Measurements from ENCODE around the gene ANKRD9. TPM values are rescaled to one million over a fixed set of nuclear protein-coding genes. Genes with fewer than 3 reads are reported as not detected.

ANKRD9 gene
- total RNA-seq, 8 experiments from 2014 or later: 1.7 to 12.7 (median 7.6) TPM

DNA sequence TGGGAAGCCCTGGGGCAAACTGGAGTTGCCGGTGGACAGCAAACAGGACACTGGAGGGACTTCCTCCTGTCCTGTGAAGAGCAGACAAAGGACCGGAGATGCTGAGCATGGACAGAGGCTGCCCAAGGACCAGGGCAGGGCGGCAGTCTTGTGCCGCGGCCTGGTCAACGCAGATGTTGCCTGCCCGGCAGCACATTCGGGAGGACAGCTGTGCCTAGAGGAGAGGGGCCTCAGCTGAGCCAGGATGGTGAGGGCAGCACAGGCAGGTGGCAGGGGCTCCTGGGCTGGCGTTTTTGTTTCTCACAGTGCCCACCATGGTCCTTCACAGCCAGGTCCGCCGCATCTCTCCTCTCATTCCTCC, 13.3 kb downstream of the ANKRD9 start:
- ATAC-seq (replicated peaks in 6 of 8): no peak
- Histone ChIP-seq H3K27ac (no peak overlapping the region), H3K4me1 (replicated peaks in 1 of 2) (no peaks in the 10 kb centered on the region), H3K4me3 (no peak overlapping the region)
- WGBS, 10 experiments: 93 to 100% (median 100%) methylated on average over 1 to 3 of the region's 11 CpGs; no CpG with 5 or more reads in 7 of the 10 experiments
- in situ Hi-C loops (cut with MboI; ENCODE audit: low pct_unique_long_range_greater_than_20kb in 2 of 9, low sequenced_read_pairs in 9 of 9, unreplicated experiment in 9 of 9): no loop called here

DNA sequence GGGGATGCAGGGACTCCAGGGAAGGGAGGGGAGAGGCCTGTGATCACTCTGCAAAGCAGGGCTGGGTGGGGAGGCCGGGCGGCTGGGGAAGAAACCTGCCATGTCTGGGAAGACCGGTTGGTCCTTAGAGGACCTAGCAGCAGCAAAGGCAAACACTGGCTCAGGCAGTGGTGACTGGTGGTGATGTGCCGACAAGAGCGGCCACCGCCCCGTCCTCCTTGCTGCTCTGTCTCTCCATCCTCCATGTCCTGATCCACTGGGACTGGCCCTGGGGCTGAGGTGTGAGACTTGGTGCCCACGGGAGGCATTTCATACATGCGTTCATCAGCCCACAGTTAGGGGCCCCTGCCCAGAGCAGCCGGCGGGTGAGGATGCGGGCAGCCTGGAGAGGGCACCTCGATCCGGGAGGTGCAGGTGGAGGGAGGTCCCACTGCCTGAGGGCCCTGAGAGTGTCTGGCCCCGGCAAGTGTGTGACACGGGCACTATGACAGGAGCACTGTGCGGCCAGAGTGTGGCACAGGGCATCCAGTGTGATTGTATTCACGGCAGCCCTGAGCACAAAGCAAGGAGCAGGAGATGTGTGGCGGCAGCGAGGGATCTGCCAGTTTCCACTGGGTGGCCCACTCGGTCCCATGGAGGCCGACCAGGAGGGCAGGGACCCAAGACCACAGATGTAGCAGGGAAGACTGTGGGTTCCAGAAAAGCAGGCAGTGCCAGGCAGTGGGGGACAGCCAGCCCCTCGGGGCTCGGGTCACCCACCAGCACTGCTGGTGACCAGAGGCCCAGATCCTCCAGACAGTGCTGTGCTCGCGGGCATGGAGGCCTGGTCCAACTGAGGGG, 13.9 kb downstream of the ANKRD9 start:
- ATAC-seq (replicated peaks in 6 of 8): no peak
- WGBS, 10 experiments: 94% methylated on average over 3 to 6 of the region's 26 CpGs; no CpG with 5 or more reads in 8 of the 10 experiments

GRCh38 chr14:102493585-102493984, 16.0 kb downstream of the ANKRD9 start:
- in situ Hi-C loops (cut with MboI; ENCODE audit: low pct_unique_long_range_greater_than_20kb in 2 of 9, low sequenced_read_pairs in 9 of 9, unreplicated experiment in 9 of 9): no loop called here

More for the DNA sequence above, 13.9 kb downstream of the ANKRD9 start:
- Histone ChIP-seq H3K4me3 (no peak overlapping the region), H3K4me1 (replicated peaks in 1 of 2) (no peaks in the 10 kb centered on the region), H3K27ac (no peak overlapping the region)
- in situ Hi-C loops (cut with MboI; ENCODE audit: low pct_unique_long_range_greater_than_20kb in 2 of 9, low sequenced_read_pairs in 9 of 9, unreplicated experiment in 9 of 9): no loop called here

DNA sequence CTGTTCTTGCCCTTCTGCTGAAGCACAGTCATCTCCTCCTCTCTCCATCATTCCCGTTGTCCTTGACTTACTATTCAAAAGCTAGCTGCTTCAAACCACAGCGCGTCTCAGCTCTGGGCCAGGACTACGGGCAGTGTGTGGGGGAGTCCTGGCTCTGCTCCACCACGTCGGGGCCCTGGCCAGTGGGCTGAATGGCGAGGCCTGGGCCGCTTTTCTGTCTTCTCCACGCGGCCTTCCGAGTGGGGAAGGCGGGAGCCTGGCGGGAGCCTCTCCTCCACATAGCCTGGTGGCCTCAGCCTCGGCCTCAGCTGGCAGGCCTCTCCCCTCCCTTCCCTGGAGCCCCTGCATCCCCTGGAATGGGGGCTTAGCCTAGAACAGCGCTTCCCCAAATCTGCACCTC, 16.5 kb downstream of the ANKRD9 start:
- in situ Hi-C loops (cut with MboI; ENCODE audit: low pct_unique_long_range_greater_than_20kb in 2 of 9, low sequenced_read_pairs in 9 of 9, unreplicated experiment in 9 of 9): no loop called here
- Histone ChIP-seq H3K4me3 (no peak overlapping the region), H3K4me1 (replicated peaks in 1 of 2) (no peaks in the 10 kb centered on the region), H3K27ac (no peak overlapping the region)
- WGBS, 10 experiments: 60 to 90% (median 80%) methylated on average over 1 to 3 of the region's 15 CpGs; no CpG with 5 or more reads in 5 of the 10 experiments
- no peak for ATAC-seq (replicated peaks in 6 of 8)

More at GRCh38 chr14:102493585-102493984, 16.0 kb downstream of the ANKRD9 start:
- 80 to 87% methylated on average over 1 to 4 of the region's 15 CpGs; no CpG with 5 or more reads in 8 of the 10 experiments for WGBS, 10 experiments
- Histone ChIP-seq H3K4me1 (replicated peaks in 1 of 2) (no peaks in the 10 kb centered on the region), H3K27ac (no peak overlapping the region), H3K4me3 (no peak overlapping the region)
- ATAC-seq (replicated peaks in 6 of 8): no peak

DNA sequence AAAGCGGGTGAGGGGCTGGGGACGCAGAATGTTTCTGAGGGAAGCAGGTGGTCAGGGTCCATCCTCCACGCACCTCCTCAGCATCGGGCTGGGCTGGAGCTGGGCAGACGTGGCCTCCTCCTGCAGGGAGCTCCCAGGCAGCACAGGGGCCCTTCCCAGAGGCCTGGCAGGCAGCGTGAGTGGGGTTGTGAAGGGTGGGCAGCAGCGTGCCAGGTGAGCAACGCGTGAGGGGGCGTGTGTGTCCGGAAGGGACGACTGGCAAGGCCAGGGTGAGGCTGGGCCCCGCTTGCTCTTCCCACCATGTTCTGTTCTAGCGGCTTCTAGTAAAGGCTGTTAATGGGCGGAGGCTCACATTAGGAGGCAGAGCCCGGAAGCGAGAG, 17.1 kb downstream of the ANKRD9 start:
- WGBS, 10 experiments: 95 to 100% methylated on average over 1 to 7 of the region's 17 CpGs; no CpG with 5 or more reads in 8 of the 10 experiments
- Histone ChIP-seq H3K4me1 (replicated peaks in 1 of 2) (no peaks in the 10 kb centered on the region), H3K4me3 (no peak overlapping the region), H3K27ac (no peak overlapping the region)
- in situ Hi-C loops (cut with MboI; ENCODE audit: low pct_unique_long_range_greater_than_20kb in 2 of 9, low sequenced_read_pairs in 9 of 9, unreplicated experiment in 9 of 9): no loop called here
- no peak for ATAC-seq (replicated peaks in 6 of 8)

GRCh38 chr14:102491786-102492530, 17.6 kb downstream of the ANKRD9 start:
- Histone ChIP-seq H3K27ac (no peak overlapping the region), H3K4me1 (replicated peaks in 1 of 2) (no peaks in the 10 kb centered on the region), H3K4me3 (no peak overlapping the region)
- no peak for ATAC-seq (replicated peaks in 6 of 8)
- 80 to 100% (median 88%) methylated on average over 1 to 4 of the region's 7 CpGs; no CpG with 5 or more reads in 6 of the 10 experiments for WGBS, 10 experiments
- in situ Hi-C loops (cut with MboI; ENCODE audit: low pct_unique_long_range_greater_than_20kb in 2 of 9, low sequenced_read_pairs in 9 of 9, unreplicated experiment in 9 of 9): no loop called here

GRCh38 chr14:102491366-102491765, 18.2 kb downstream of the ANKRD9 start:
- Histone ChIP-seq H3K4me3 (no peak overlapping the region), H3K27ac (no peak overlapping the region), H3K4me1 (replicated peaks in 1 of 2) (no peaks in the 10 kb centered on the region)
- no peak for ATAC-seq (replicated peaks in 6 of 8)
- 50 to 100% (median 87%) methylated on average over 1 to 2 of the region's 3 CpGs; no CpG with 5 or more reads in 2 of the 10 experiments for WGBS, 10 experiments
- in situ Hi-C loops (cut with MboI; ENCODE audit: low pct_unique_long_range_greater_than_20kb in 2 of 9, low sequenced_read_pairs in 9 of 9, unreplicated experiment in 9 of 9): no loop called here

GRCh38 chr14:102490456-102490855, 19.1 kb downstream of the ANKRD9 start:
- H3K4me3 ChIP-seq: no peak overlapping the region
- in situ Hi-C loops (cut with MboI; ENCODE audit: low pct_unique_long_range_greater_than_20kb in 2 of 9, low sequenced_read_pairs in 9 of 9, unreplicated experiment in 9 of 9): no loop called here
- no peaks in the 10 kb centered on the region for H3K4me1 ChIP-seq (replicated peaks in 1 of 2)
- no peak overlapping the region for H3K27ac ChIP-seq
- 87 to 100% (median 100%) methylated on average over 1 to 5 of the region's 18 CpGs; no CpG with 5 or more reads in 3 of the 10 experiments for WGBS, 10 experiments
- ATAC-seq (replicated peaks in 6 of 8): no peak

- WGBS, 10 experiments: 82 to 100% (median 91%) methylated on average over 1 to 6 of the region's 7 CpGs; no CpG with 5 or more reads in 5 of the 10 experiments
- ATAC-seq (replicated peaks in 6 of 8): no peak
- no peak overlapping the region for H3K4me3 ChIP-seq
- H3K27ac ChIP-seq: no peak overlapping the region
- in situ Hi-C loops (cut with MboI; ENCODE audit: low pct_unique_long_range_greater_than_20kb in 2 of 9, low sequenced_read_pairs in 9 of 9, unreplicated experiment in 9 of 9): no loop called here
- H3K4me1 ChIP-seq (replicated peaks in 1 of 2): no peaks in the 10 kb centered on the region
Measured at GRCh38 chr14:102487204-102487577, 22.4 kb downstream of the ANKRD9 start.

DNA sequence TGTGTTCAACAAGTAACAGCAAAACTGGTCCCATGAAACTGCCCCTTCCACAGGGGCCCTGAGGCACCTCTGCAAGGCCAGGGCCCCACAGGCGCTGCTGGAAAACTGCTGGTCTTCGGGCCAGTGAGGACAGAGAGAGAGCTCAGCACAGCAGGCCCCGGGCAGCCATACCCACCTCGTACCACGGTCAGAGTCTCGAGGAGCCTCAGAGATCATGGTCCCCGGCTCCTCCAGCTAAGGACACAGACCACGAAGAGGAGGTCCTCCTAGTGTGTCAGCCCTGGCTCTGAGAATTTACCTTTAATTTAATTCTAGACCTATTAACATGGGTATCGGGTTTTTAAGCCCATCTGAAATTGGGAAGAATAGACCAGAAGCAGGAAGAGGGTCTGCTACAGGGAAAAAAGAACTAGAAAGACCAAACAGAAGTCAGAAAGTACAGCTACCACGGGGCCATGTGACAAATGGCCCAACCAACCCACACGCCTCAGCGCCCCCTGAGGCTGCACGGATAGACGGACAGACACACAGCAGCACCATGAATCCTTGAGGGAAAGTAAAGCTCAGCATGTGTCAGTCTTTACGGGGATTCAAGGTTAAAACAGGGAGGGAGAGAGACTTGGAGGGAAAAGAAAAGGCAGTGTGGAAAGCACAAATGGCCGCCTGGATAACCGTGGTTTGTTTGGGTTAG, 22.9 kb downstream of the ANKRD9 start:
- Histone ChIP-seq H3K27ac (no peak overlapping the region), H3K4me3 (no peak overlapping the region), H3K4me1 (replicated peaks in 1 of 2) (no peaks in the 10 kb centered on the region)
- no peak for ATAC-seq (replicated peaks in 6 of 8)
- in situ Hi-C loops (cut with MboI; ENCODE audit: low pct_unique_long_range_greater_than_20kb in 2 of 9, low sequenced_read_pairs in 9 of 9, unreplicated experiment in 9 of 9): no loop called here
- WGBS, 10 experiments: 66 to 91% (median 74%) methylated on average over 1 to 14 of the region's 17 CpGs; no CpG with 5 or more reads in 1 of the 10 experiments

- ATAC-seq (replicated peaks in 6 of 8): peak in 1 of 8 experiments; percentile 79
- in situ Hi-C loops (cut with MboI; ENCODE audit: low pct_unique_long_range_greater_than_20kb in 2 of 9, low sequenced_read_pairs in 9 of 9, unreplicated experiment in 9 of 9): no loop called here
- 70 to 100% (median 80%) methylated on average over 1 to 7 of the region's 11 CpGs; no CpG with 5 or more reads in 3 of the 10 experiments for WGBS, 10 experiments
- no peak overlapping the region for H3K4me3 ChIP-seq
- H3K27ac ChIP-seq: no peak overlapping the region
- no peaks in the 10 kb centered on the region for H3K4me1 ChIP-seq (replicated peaks in 1 of 2)
Measured at GRCh38 chr14:102485693-102486512, 23.7 kb downstream of the ANKRD9 start.

DNA sequence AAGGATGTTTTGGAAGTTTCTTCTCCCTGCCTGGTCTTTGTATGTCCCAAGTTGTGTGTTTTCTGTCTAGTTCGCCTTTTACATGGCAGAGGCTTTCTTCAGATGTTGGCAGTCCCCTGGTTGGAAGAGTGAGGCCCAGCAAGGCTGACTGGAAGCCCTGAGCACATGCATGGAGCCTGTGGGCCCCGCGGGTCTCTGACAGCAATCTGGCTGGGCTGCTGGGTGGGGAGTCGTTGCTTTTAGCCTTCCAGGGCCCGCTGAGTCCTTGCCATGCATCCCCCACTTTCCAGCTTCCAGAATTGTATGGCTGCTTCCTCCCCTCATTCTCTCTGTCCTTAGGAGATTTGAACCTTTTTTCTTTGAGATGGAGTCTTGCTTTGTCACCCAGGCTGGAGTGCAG, 25.3 kb downstream of the ANKRD9 start:
- H3K4me1 ChIP-seq (replicated peaks in 1 of 2): no peaks in the 10 kb centered on the region
- H3K4me3 ChIP-seq: no peak overlapping the region
- no peak for ATAC-seq (replicated peaks in 6 of 8)
- no peak overlapping the region for H3K27ac ChIP-seq
- 50 to 100% (median 80%) methylated on average over 1 to 3 of the region's 5 CpGs; no CpG with 5 or more reads in 3 of the 10 experiments for WGBS, 10 experiments
- in situ Hi-C loops (cut with MboI; ENCODE audit: low pct_unique_long_range_greater_than_20kb in 2 of 9, low sequenced_read_pairs in 9 of 9, unreplicated experiment in 9 of 9): no loop called here

All from motor neuron (in vitro differentiated cells).